Measurements from ENCODE around the gene TMEM138.

- no peak for TF ChIP-seq YY1 (IDR thresholded peaks at IDR 0.05; ENCODE audit: insufficient read depth, insufficient read length)
- no peak for TF ChIP-seq ZNF274 (IDR thresholded peaks at IDR 0.05; ENCODE audit: low read depth, low read length)
- TF ChIP-seq SUZ12 (IDR thresholded peaks at IDR 0.05; ENCODE audit: extremely low read depth, insufficient read depth, insufficient read length) = no peak
Observed at GRCh38 chr11:61325649-61326414, 36.3 kb upstream of the TMEM138 start.

Data from NT2/D1 (cell line).